B cell (primary cell): ENCODE measurements around the gene HSPB9.

Experiments used
- CTCF ChIP-seq: fragments of 200-600 bp; IDR thresholded peaks from one replicate; pipeline ENCODE4 v1.8.0; 2022; ENCODE audit warnings: antibody characterized with exemption, mild to moderate bottlenecking
- EZH2 ChIP-seq: IDR thresholded peaks from 2 replicates; pipeline ENCODE4 v1.6.1; 2012; ENCODE audit warnings: borderline replicate concordance, low read depth, mild to moderate bottlenecking, moderate library complexity, low read length; ENCODE audit not compliant: insufficient read depth, poor library complexity, severe bottlenecking

GRCh38 chr17:42129109-42129837 lies 6.7 kb downstream of the HSPB9 start:
- TF ChIP-seq CTCF (no peak), EZH2 (no peak)
